Suprapubic skin (tissue), 3 donors: ENCODE data around the gene MRAP2.

Experiments used
- POLR2AphosphoS5 ChIP-seq, 3 donors: sonication (generic); formaldehyde crosslinking; IDR thresholded peaks; one replicate each; pipeline ENCODE4 v1.6.1; 2017; ENCODE audit warnings: antibody characterized with exemption in 3 of 3
- TF ChIP-seq, protein P1 (sequence below), 2 donors: fragments of 200-600 bp in 1 of 2; fragments of 450-650 bp in 1 of 2; sonication (generic) in 1 of 2; IDR thresholded peaks; one replicate each; pipeline ENCODE4 v1.5.1; 2016 to 2019; ENCODE audit warnings: antibody characterized with exemption in 2 of 2, mild to moderate bottlenecking in 1 of 2, moderate library complexity in 1 of 2

DNA sequence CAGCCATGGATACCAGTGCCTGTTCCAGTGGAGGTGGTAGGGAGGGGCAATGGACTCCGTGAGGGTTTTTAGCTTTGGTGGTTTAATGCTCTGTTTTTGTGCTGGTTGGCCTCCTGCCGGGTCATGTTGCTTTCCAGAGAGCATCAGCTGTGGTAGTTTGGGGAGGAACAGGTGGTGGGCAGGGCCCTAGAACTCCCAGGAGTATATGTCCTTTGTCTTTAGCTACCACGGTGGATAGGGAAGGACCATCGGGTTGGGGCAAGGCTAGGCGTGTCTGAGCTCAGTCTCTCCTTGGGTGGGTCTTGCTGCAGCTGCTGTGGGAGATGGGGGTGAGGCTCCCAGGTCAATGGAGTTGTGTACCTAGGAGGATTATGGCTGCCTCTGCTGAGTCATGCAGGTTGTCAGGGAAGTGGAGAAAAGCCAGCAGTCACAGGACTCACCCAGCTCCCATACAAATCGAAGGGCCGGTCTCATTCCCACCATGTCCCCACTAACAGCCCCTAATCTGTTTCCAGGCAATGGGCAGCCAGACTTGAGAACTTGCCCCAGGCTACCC is 38.9 kb downstream of the MRAP2 start:
- no peak for TF ChIP-seq POLR2AphosphoS5 (IDR thresholded peaks at IDR 0.05)
- TF ChIP-seq, protein P1, sequence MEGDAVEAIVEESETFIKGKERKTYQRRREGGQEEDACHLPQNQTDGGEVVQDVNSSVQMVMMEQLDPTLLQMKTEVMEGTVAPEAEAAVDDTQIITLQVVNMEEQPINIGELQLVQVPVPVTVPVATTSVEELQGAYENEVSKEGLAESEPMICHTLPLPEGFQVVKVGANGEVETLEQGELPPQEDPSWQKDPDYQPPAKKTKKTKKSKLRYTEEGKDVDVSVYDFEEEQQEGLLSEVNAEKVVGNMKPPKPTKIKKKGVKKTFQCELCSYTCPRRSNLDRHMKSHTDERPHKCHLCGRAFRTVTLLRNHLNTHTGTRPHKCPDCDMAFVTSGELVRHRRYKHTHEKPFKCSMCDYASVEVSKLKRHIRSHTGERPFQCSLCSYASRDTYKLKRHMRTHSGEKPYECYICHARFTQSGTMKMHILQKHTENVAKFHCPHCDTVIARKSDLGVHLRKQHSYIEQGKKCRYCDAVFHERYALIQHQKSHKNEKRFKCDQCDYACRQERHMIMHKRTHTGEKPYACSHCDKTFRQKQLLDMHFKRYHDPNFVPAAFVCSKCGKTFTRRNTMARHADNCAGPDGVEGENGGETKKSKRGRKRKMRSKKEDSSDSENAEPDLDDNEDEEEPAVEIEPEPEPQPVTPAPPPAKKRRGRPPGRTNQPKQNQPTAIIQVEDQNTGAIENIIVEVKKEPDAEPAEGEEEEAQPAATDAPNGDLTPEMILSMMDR (IDR thresholded peaks at IDR 0.05): no peak
